Hippocampal formation (tissue), 2 donors: ENCODE data around the gene LILRB4.
"Not testable (repeated sequence)": the region's sequence is repeated elsewhere in the genome, so short reads cannot be mapped to it uniquely, and the experiment has no call there.

Experiments
- DNase-seq, 2 donors: peaks; one replicate each; lab custom pipeline; 2025; lab: John Stamatoyannopoulos, UW

Gene LILRB4

GRCh38 chr19:54662730-54663129 lies at the start of gene LILRB4:
Gene LILRB4, plus strand, starts transcription at chr19:54662985. Its CDS starts 49 bp downstream, at chr19:54663034.
- peak in 1 of 2 donors; percentile 34 for DNase-seq

DNA sequence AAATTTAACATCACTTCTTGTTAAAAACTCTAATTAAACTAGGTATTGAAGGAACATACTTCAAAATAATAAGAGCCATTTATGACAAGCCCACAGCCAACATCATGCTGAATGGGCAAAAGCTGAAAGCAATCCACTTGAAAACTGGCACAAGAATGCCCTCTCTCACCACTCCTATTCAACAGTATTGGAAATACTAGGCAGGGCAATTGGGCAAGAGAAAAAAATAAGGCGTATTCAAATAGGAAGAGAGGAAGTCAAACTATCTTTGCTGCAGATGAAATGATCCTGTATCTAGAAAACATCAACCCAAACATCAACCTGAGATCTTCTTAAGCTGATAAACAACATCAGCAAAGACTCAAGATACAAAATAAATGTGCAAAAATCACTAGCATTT lies 48.1 kb upstream of the LILRB4 start:
- DNase-seq, result no peak

DNA sequence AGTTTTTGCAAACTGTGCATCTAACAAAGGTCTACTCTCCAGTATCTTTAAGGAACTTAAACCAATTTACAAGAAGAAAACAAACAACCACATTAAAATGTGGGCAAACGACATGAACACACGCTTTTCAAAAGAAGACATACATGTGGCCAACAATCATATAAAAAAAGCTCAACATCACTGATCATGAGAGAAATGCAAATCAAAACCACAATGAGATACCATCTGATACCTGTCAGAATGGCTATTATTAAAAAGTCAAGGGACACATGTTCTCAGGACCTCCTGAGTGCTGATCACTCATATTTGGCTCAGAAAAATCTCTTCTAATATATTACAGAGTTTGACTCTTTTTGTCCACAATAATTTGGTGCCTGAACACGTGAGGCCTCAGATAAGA lies 46.7 kb upstream of the LILRB4 start:
- DNase-seq, result no peak

GRCh38 chr19:54616821-54617560 lies 45.8 kb upstream of the LILRB4 start:
- no peak for DNase-seq

DNA sequence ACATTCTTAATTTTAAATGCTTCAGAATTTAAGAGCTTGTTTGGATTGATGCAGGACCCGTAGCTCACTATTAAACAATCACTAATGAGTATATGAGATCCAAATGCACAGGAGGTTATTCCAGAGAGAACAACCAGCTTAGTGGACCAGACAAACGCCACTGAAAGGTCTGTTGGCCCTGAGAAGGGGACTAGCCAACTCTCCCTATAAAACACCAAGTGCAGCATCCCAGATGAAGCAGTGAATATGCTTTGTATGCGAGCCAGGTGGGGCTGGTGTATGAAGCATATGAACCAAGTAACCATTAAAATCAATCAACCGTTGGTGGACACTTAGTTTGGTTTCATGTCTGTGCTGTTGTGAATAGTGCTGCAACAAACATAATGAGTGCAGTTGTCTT lies 42.3 kb upstream of the LILRB4 start:
- DNase-seq, result no peak

- no peak for DNase-seq
These were observed 40.4 kb upstream of the LILRB4 start for GRCh38 chr19:54622431-54622830.

DNA sequence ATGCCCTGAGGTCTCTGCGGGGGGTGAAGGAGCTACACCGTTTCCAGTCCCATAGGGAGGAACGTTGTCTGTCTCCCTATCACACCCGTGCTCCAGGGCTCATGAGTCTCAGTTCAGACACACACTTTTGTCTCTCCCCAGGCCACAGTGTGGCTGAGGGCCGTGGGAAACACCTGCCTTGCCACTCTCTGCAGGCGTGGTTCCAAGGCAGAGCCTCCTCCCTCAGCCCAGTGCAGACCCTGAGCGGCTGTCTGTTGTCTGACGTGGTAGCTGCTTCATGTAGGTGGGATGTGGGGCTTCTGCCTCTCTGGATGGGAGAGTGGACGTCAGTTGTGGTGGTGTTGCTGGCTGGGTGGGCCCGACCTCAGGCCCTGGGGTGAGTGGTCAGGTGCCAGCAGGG lies 38.6 kb upstream of the LILRB4 start:
- DNase-seq, result not testable (repeated sequence)

DNA sequence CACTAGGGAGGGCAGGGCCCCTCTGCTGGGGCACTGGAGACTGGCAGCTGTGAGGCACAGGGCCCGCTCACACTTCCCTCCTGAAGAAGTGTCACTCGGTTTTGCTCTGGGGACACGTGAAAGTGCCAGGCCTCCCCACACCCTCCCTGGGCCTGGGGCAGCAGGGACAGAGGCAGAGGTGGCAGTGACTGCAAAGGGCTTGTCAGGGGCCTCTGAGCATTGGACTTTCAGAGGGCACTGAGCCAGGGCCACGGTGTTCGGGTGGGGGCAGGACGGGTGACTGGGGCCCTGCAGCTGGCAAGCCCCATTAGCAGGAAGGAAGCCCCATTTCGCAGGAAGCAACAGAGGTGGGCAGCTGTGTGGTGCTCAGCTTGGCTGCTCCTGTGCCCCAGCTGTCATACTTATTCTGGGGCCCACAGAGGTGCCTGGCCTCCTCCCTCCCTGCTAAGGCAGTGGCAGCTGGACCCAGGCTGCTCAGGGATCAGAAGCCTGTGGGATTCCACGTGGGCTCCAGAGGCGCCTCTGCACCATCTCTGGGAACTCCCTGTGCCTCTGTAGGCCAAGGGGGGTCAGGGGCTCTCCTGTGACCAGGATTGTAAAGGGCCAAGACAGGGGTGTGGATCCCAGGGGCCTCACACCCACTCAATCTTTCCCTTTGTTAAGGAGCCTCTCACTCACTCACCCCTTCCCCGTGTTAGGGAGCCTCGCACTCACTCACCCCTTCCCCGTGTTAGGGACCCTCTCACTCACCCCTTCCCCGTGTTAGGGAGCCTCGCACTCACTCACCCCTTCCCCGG lies 37.7 kb upstream of the LILRB4 start:
- DNase-seq, result not testable (repeated sequence)

- DNase-seq, result no peak
These were observed 36.0 kb upstream of the LILRB4 start for GRCh38 chr19:54626757-54627156.

GRCh38 chr19:54627912-54628311 lies 34.9 kb upstream of the LILRB4 start:
- DNase-seq, result not testable (repeated sequence)

DNA sequence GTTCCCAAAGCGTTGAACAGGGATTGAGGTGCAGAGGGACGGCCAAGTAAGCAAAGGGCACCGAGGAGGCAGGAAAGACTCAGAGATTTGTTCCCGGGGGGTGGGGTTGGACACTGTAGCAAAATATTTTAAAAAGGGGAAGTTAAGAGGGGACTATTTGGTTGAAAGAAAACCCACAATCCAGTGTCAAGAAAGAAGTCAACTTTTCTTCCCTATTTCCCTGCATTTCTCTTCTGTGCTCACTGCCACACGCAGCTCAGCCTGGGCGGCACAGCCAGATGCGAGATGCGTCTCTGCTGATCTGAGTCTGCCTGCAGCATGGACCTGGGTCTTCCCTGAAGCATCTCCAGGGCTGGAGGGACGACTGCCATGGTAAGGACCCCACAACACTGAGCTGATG lies 32.5 kb upstream of the LILRB4 start, which contains the start of gene LILRB1:
Gene LILRB1 (plus strand): TSS at position 223 of the 400 bp plus-strand sequence. CDS start 590 bp downstream, outside the sequence.
- DNase-seq, result not testable (repeated sequence)

- DNase-seq, result no peak
These were observed 32.0 kb upstream of the LILRB4 start for GRCh38 chr19:54630782-54631181.

GRCh38 chr19:54631489-54632337 lies 31.1 kb upstream of the LILRB4 start:
- DNase-seq, result not testable (repeated sequence)

GRCh38 chr19:54632517-54632916 lies 30.3 kb upstream of the LILRB4 start:
- DNase-seq, result not testable (repeated sequence)

GRCh38 chr19:54633401-54633800 lies 29.4 kb upstream of the LILRB4 start:
- no peak for DNase-seq

DNA sequence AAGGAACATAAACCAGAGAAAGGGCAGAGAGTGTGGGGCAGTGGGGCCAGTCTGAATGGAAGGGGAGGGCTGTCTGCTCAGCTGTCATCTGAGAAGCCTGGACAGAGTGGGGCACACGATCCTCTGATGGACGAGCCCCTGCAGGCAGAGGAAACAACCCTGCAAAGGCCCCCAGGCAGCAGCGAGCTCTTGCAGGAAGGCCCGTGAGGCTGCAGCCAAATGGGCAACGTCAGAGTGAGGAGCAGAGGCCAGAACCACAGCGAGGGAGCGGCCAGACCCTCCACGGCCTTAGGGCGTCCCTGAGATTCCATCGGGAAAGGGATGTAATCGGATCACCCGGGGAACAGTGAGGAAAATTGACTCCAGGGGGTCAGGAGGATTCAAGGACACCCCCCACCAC lies 26.7 kb upstream of the LILRB4 start:
- DNase-seq, result not testable (repeated sequence)

DNA sequence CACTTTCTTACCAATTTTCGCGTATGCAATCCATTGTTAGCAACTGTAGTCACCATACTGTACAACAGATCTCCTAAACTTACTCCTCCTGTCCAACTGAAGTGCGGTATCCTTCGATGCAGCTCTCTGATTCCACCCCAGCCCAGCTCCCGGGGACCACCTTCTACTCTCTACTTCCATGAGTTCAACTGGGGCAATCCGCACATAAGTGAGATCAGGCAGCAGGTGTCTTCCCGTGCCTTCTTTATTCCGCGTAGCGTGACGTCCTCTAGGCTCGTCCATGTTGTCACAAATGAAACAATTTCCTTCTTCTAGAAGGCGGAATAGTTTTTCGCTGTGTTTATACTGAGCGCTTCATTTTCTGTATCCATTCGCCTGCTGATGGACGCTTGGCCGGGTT lies 24.1 kb upstream of the LILRB4 start:
- DNase-seq, result no peak

DNA sequence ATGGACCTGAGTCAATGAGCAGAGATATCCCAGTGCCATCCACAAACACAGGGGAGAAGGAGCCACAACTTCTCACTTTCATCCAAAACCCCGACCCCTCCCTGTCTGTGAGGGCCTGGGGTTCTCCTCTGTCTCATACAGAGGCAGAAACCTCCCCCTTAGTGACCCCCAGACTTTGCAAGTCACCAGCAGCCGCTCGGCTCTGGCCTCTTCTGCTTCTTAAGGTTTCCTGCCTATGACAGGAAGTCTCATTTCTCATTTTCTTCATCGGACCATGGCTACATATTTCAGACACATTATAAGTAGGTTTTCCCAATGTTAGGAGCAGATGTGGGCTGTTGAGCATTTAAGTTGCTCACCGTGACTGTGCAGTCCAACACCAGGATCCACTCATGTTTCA lies 19.8 kb upstream of the LILRB4 start:
- not testable (repeated sequence) for DNase-seq

- not testable (repeated sequence) for DNase-seq
These were observed 19.2 kb upstream of the LILRB4 start for GRCh38 chr19:54643583-54643982.

GRCh38 chr19:54644056-54644455 lies 18.7 kb upstream of the LILRB4 start:
- peak in 1 of 2 donors; percentile 24 for DNase-seq

DNA sequence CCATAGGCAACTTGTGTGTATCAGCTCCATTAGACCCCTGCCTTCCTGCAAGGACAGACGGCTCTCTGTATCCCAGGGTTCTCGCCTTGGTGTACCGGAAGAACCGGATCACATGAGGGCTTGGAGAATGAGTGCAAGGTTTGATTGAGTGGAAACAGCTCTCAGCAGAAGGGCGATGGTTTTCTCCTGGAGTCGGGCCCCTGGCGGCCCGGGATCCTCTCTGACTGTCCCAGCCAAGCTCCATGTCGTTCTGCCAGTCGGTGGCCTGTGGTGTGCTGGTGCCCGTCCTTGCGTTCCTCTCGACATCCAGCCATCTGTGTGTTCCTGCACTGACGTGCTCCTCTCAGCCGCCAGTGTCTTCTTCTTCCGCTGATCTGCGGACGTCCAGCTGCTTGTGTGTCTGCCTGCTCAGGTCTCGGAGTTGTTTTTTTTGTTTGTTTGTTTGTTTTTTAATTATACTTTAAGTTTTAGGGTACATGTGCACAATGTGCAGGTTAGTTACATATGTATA lies 16.4 kb upstream of the LILRB4 start:
- DNase-seq, result no peak

GRCh38 chr19:54648129-54648528 lies 14.7 kb upstream of the LILRB4 start:
- no peak for DNase-seq
